ENCODE measurements around the gene TTC7B. TPM values are rescaled to one million over a fixed set of nuclear protein-coding genes. Genes with fewer than 3 reads are reported as not detected.

Gene TTC7B
- total RNA-seq, 4 donors from 2014 or later, result 19.1 to 87.6 (median 22.1) TPM

DNA sequence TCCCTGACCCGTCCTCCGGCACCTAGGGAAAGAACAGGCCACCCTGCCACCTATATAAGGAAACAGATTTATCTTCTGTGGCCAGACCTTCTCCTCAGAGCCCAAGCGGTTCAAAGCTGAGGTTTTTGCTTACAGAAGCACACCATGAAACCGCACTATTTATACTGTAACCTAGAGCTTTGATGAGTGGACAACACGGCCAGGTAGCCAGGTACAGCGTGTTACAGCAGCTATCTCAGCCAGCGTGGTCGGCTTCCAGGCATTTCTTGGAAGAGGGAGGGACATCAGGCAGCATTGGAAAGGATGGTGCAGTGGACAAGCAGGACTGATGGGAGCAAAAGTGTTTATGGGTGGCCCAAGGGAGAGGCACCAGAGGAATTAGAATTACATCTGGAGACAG lies 34.4 kb downstream of the TTC7B start:
- H3K9me3 ChIP-seq, result no peaks in the 10 kb centered on the region
- peaks cover 0 to 5% of the 10 kb centered on the region in 2 donors for H3K36me3 ChIP-seq
- no peak overlapping the region for H3K27ac ChIP-seq
- H3K27me3 ChIP-seq, result no peaks in the 10 kb centered on the region
- no peak overlapping the region for H3K4me3 ChIP-seq (replicated peaks in 1 of 3)
- no peak for DNase-seq
- WGBS, 2 donors, result 89 to 91% methylated on average over 8 of the region's 8 CpGs
- H3K4me1 ChIP-seq, result no peaks in the 10 kb centered on the region
- TF ChIP-seq POLR2A (IDR thresholded peaks at IDR 0.05), result no peak
- TF ChIP-seq, protein P1, sequence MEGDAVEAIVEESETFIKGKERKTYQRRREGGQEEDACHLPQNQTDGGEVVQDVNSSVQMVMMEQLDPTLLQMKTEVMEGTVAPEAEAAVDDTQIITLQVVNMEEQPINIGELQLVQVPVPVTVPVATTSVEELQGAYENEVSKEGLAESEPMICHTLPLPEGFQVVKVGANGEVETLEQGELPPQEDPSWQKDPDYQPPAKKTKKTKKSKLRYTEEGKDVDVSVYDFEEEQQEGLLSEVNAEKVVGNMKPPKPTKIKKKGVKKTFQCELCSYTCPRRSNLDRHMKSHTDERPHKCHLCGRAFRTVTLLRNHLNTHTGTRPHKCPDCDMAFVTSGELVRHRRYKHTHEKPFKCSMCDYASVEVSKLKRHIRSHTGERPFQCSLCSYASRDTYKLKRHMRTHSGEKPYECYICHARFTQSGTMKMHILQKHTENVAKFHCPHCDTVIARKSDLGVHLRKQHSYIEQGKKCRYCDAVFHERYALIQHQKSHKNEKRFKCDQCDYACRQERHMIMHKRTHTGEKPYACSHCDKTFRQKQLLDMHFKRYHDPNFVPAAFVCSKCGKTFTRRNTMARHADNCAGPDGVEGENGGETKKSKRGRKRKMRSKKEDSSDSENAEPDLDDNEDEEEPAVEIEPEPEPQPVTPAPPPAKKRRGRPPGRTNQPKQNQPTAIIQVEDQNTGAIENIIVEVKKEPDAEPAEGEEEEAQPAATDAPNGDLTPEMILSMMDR (IDR thresholded peaks at IDR 0.05), result no peak
- intact Hi-C loops (cut with DNase I), result no loop called here

DNA sequence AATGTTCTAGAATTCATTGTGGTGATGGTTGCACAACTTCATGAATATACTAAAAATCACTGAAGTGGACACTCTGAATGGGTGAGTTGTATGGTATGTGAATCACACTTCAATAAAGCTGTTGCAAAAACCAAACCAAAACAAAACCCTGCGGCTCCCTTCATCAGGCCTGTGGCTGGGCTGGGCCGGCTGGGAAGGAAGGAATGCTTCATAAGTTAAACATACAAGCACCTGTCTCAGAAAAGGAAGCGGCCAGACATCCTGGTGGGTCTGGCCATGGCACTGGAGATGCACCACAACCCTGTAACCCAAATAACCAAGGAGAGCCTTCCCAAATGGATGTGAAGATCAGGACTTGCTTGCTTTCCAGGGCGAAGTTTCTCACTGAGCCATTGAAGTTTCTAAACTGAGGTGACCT lies 34.9 kb downstream of the TTC7B start:
- intact Hi-C loops (cut with DNase I), result no loop called here
- Histone ChIP-seq H3K9me3 (no peaks in the 10 kb centered on the region), H3K27ac (no peak overlapping the region), H3K27me3 (no peaks in the 10 kb centered on the region), H3K4me3 (replicated peaks in 1 of 3) (no peak overlapping the region), H3K36me3 (peaks cover 0 to 5% of the 10 kb centered on the region in 2 donors), H3K4me1 (no peaks in the 10 kb centered on the region)
- no peak for TF ChIP-seq POLR2A (IDR thresholded peaks at IDR 0.05)
- TF ChIP-seq, protein P1 (IDR thresholded peaks at IDR 0.05), result no peak
- whole genome bisulfite sequencing, 2 donors, result 87 to 89% methylated on average over 4 of the region's 4 CpGs
- no peak for DNase-seq

DNA sequence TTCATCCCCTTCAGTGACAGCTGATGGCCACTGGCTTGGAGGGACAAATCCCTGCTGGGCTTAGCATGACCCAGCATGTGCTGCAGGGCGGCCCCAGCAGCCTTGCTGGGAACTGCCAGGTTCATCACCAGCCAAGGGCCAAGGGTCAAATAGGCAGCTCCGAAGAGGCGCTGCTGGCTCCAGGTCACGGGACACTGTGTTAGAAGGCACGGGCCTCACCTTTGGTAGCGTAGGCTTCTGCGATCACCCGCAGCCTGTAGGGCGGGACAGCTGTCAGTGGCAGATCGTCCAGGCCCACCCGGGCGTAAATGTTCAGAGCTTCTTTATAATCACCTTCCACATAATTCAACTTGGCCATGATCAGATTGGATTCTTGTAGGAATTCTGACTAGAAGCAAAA lies 35.7 kb downstream of the TTC7B start:
- peaks cover 0 to 5% of the 10 kb centered on the region in 2 donors for H3K36me3 ChIP-seq
- 89 to 94% methylated on average over 7 to 12 of the region's 12 CpGs for WGBS, 2 donors
- H3K4me3 ChIP-seq (replicated peaks in 1 of 3), result no peak overlapping the region
- H3K27ac ChIP-seq, result no peak overlapping the region
- no peaks in the 10 kb centered on the region for H3K27me3 ChIP-seq
- no peaks in the 10 kb centered on the region for H3K9me3 ChIP-seq
- intact Hi-C loops (cut with DNase I), result no loop called here
- no peak for DNase-seq
- TF ChIP-seq, protein P1 (IDR thresholded peaks at IDR 0.05), result no peak
- TF ChIP-seq POLR2A (IDR thresholded peaks at IDR 0.05), result no peak
- H3K4me1 ChIP-seq, result peaks cover 2 to 8% of the 10 kb centered on the region in 2 donors

DNA sequence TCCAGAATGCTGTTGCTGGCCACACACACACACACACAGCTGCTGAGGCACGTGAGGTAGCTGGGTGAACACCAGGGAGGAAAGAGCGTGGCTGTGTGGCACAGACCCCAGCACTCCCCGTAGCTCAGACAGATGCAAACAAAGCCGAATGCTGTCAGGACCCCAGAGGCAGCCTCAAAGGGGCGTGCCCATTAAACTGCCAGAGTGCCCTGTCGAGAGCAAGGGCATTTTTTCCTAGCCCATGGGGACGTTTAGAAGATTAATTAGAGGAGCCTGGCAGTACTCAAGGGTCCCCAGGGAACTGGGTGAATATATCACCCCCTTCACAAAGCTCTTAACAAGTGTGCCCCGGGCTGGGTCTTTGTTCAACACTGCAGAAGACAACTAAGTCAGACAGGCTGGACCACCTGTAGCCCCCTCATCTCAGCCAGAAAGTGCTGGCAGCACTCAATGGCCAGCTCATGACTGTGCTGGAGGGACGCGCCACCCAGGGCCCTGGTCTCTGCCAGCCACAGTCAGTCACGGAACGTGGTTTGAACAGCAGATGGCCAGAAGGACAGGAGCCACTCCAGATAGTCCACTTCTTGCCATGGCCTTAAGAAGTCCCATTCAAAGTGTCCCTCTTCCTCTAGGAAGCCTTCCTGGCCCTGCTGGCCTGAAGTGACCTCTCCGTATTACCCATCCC lies 37.5 kb downstream of the TTC7B start:
- no peak for DNase-seq
- intact Hi-C loops (cut with DNase I), result no loop called here
- H3K27me3 ChIP-seq, result no peaks in the 10 kb centered on the region
- peaks cover 0 to 5% of the 10 kb centered on the region in 2 donors for H3K36me3 ChIP-seq
- no peak overlapping the region for H3K4me3 ChIP-seq (replicated peaks in 1 of 3)
- H3K27ac ChIP-seq, result no peak overlapping the region
- H3K4me1 ChIP-seq, result peaks cover 5 to 10% of the 10 kb centered on the region in 2 donors
- 90 to 100% methylated on average over 5 to 12 of the region's 13 CpGs for WGBS, 2 donors
- no peaks in the 10 kb centered on the region for H3K9me3 ChIP-seq
- TF ChIP-seq, protein P1 (IDR thresholded peaks at IDR 0.05), result no peak
- TF ChIP-seq POLR2A (IDR thresholded peaks at IDR 0.05), result no peak

DNA sequence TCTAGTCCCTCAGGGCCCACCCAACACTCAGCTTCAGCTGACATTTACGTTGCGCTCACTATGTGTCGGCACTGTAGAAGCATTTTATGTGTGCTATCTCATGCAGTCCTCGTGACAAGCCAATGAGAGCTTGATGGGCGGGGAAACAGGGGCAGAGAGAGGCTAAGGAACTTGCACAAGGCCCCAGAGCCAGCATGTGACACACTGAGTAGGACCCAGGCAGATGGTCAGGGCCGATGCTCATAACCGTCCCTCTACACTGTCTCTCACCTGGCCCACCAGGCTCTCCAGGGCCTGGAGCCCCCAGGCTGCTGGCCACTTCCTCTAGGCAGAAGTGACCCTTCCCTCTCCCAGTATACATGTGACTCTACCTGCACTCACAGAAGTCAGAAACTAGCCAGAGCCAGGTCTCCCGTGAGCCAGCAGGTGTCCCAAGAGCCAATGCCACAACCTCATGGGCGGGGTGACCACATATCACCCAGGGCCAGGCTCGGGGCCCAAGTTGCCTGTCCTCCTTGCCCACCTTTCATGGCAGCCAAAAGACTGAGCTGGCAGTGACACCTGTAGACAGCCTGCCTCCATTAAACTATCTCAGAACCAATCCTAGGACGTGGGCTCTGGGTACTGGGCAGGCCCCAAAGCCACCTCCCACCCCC lies 38.3 kb downstream of the TTC7B start:
- Histone ChIP-seq H3K27me3 (no peaks in the 10 kb centered on the region), H3K9me3 (no peaks in the 10 kb centered on the region), H3K36me3 (peaks cover 0 to 5% of the 10 kb centered on the region in 2 donors), H3K4me1 (peaks cover 5 to 10% of the 10 kb centered on the region in 2 donors), H3K27ac (no peak overlapping the region), H3K4me3 (replicated peaks in 1 of 3) (no peak overlapping the region)
- DNase-seq, result no peak
- TF ChIP-seq, protein P1 (IDR thresholded peaks at IDR 0.05), result no peak
- TF ChIP-seq POLR2A (IDR thresholded peaks at IDR 0.05), result no peak
- intact Hi-C loops (cut with DNase I), result no loop called here
- 91% methylated on average over 9 to 10 of the region's 11 CpGs for WGBS, 2 donors
